Measurements from ENCODE around the gene TBCEL.

The TBCEL gene

GRCh38 chr11:121132211-121132976 is 108.5 kb downstream of the TBCEL start:
- Histone ChIP-seq H3K27me3 (ENCODE audit: insufficient read depth, low read length) (no peaks in the 10 kb centered on the region), H3K36me3 (ENCODE audit: insufficient read depth, low read depth, low read length) (no peaks in the 10 kb centered on the region), H3K9ac (ENCODE audit: low read depth, low read length) (no peak overlapping the region), H3K27ac (ENCODE audit: low read length) (no peak overlapping the region), H3K4me1 (ENCODE audit: insufficient read depth, low read length) (no peaks in the 10 kb centered on the region), H3K9me3 (ENCODE audit: insufficient read depth, low read depth, low read length) (no peaks in the 10 kb centered on the region), H3K4me3 (ENCODE audit: low read length) (no peak overlapping the region)

GRCh38 chr11:121134741-121135312 is 110.9 kb downstream of the TBCEL start:
- no peaks in the 10 kb centered on the region for H3K36me3 ChIP-seq (ENCODE audit: insufficient read depth, low read depth, low read length)
- no peak overlapping the region for H3K4me3 ChIP-seq (ENCODE audit: low read length)
- H3K27me3 ChIP-seq (ENCODE audit: insufficient read depth, low read length), result no peaks in the 10 kb centered on the region
- no peaks in the 10 kb centered on the region for H3K4me1 ChIP-seq (ENCODE audit: insufficient read depth, low read length)
- no peak overlapping the region for H3K9ac ChIP-seq (ENCODE audit: low read depth, low read length)
- H3K27ac ChIP-seq (ENCODE audit: low read length), result no peak overlapping the region
- no peaks in the 10 kb centered on the region for H3K9me3 ChIP-seq (ENCODE audit: insufficient read depth, low read depth, low read length)

GRCh38 chr11:121137005-121137404 is 113.1 kb downstream of the TBCEL start:
- Histone ChIP-seq H3K4me1 (ENCODE audit: insufficient read depth, low read length) (no peaks in the 10 kb centered on the region), H3K9ac (ENCODE audit: low read depth, low read length) (no peak overlapping the region), H3K27ac (ENCODE audit: low read length) (no peak overlapping the region), H3K4me3 (ENCODE audit: low read length) (no peak overlapping the region), H3K9me3 (ENCODE audit: insufficient read depth, low read depth, low read length) (no peaks in the 10 kb centered on the region), H3K36me3 (ENCODE audit: insufficient read depth, low read depth, low read length) (no peaks in the 10 kb centered on the region), H3K27me3 (ENCODE audit: insufficient read depth, low read length) (no peaks in the 10 kb centered on the region)

GRCh38 chr11:121138259-121138658 is 114.4 kb downstream of the TBCEL start:
- no peaks in the 10 kb centered on the region for H3K4me1 ChIP-seq (ENCODE audit: insufficient read depth, low read length)
- H3K27me3 ChIP-seq (ENCODE audit: insufficient read depth, low read length), result no peaks in the 10 kb centered on the region
- H3K4me3 ChIP-seq (ENCODE audit: low read length), result no peak overlapping the region
- H3K9me3 ChIP-seq (ENCODE audit: insufficient read depth, low read depth, low read length), result no peaks in the 10 kb centered on the region
- H3K27ac ChIP-seq (ENCODE audit: low read length), result no peak overlapping the region
- H3K9ac ChIP-seq (ENCODE audit: low read depth, low read length), result no peak overlapping the region
- no peaks in the 10 kb centered on the region for H3K36me3 ChIP-seq (ENCODE audit: insufficient read depth, low read depth, low read length)

- no peak overlapping the region for H3K4me3 ChIP-seq (ENCODE audit: low read length)
- H3K4me1 ChIP-seq (ENCODE audit: insufficient read depth, low read length), result no peaks in the 10 kb centered on the region
- no peaks in the 10 kb centered on the region for H3K27me3 ChIP-seq (ENCODE audit: insufficient read depth, low read length)
- no peak overlapping the region for H3K9ac ChIP-seq (ENCODE audit: low read depth, low read length)
- H3K27ac ChIP-seq (ENCODE audit: low read length), result no peak overlapping the region
- no peaks in the 10 kb centered on the region for H3K36me3 ChIP-seq (ENCODE audit: insufficient read depth, low read depth, low read length)
- H3K9me3 ChIP-seq (ENCODE audit: insufficient read depth, low read depth, low read length), result no peaks in the 10 kb centered on the region
Observed at GRCh38 chr11:121140369-121140768, 116.5 kb downstream of the TBCEL start.
